Measurements from ENCODE around the gene STH.

GRCh38 chr17:45993962-45994627, 5.0 kb upstream of the STH start:
- TF ChIP-seq, protein P1, sequence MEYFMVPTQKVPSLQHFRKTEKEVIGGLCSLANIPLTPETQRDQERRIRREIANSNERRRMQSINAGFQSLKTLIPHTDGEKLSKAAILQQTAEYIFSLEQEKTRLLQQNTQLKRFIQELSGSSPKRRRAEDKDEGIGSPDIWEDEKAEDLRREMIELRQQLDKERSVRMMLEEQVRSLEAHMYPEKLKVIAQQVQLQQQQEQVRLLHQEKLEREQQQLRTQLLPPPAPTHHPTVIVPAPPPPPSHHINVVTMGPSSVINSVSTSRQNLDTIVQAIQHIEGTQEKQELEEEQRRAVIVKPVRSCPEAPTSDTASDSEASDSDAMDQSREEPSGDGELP (CRISPR knock-in tag; IDR thresholded peaks at IDR 0.05; ENCODE audit: borderline replicate concordance): no peak
- TF ChIP-seq SETDB1 (IDR thresholded peaks at IDR 0.05; ENCODE audit: low read length) (no peak), POLR2AphosphoS2 (IDR thresholded peaks at IDR 0.05; ENCODE audit: low read length) (no peak), NRF1 (conservative IDR thresholded peaks at IDR 0.05 in 1 of 2, IDR thresholded peaks at IDR 0.05 in 1 of 2) (no peak), KAT8 (IDR thresholded peaks at IDR 0.05; ENCODE audit: low read depth) (no peak), ZNF24 (IDR thresholded peaks at IDR 0.05) (no peak), CTCF (IDR thresholded peaks at IDR 0.05 in 2 of 3, conservative IDR thresholded peaks at IDR 0.05 in 1 of 3; ENCODE audit: insufficient read depth in 2 of 3, low read depth in 1 of 3, low read length in 3 of 3) (no peak), FOXP1 (CRISPR knock-in tag; IDR thresholded peaks at IDR 0.05) (no peak), JUND (IDR thresholded peaks at IDR 0.05; ENCODE audit: borderline replicate concordance, low read depth, low read length) (no peak), JUND (tag; IDR thresholded peaks at IDR 0.05; ENCODE audit: borderline replicate concordance, low read depth, low read length) (no peak)
- TF ChIP-seq, protein P2, sequence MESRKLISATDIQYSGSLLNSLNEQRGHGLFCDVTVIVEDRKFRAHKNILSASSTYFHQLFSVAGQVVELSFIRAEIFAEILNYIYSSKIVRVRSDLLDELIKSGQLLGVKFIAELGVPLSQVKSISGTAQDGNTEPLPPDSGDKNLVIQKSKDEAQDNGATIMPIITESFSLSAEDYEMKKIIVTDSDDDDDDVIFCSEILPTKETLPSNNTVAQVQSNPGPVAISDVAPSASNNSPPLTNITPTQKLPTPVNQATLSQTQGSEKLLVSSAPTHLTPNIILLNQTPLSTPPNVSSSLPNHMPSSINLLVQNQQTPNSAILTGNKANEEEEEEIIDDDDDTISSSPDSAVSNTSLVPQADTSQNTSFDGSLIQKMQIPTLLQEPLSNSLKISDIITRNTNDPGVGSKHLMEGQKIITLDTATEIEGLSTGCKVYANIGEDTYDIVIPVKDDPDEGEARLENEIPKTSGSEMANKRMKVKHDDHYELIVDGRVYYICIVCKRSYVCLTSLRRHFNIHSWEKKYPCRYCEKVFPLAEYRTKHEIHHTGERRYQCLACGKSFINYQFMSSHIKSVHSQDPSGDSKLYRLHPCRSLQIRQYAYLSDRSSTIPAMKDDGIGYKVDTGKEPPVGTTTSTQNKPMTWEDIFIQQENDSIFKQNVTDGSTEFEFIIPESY (CRISPR knock-in tag; IDR thresholded peaks at IDR 0.05): no peak
- TF ChIP-seq, protein P3, sequence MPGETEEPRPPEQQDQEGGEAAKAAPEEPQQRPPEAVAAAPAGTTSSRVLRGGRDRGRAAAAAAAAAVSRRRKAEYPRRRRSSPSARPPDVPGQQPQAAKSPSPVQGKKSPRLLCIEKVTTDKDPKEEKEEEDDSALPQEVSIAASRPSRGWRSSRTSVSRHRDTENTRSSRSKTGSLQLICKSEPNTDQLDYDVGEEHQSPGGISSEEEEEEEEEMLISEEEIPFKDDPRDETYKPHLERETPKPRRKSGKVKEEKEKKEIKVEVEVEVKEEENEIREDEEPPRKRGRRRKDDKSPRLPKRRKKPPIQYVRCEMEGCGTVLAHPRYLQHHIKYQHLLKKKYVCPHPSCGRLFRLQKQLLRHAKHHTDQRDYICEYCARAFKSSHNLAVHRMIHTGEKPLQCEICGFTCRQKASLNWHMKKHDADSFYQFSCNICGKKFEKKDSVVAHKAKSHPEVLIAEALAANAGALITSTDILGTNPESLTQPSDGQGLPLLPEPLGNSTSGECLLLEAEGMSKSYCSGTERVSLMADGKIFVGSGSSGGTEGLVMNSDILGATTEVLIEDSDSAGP (CRISPR knock-in tag; IDR thresholded peaks at IDR 0.05): no peak
- TF ChIP-seq, protein P4, sequence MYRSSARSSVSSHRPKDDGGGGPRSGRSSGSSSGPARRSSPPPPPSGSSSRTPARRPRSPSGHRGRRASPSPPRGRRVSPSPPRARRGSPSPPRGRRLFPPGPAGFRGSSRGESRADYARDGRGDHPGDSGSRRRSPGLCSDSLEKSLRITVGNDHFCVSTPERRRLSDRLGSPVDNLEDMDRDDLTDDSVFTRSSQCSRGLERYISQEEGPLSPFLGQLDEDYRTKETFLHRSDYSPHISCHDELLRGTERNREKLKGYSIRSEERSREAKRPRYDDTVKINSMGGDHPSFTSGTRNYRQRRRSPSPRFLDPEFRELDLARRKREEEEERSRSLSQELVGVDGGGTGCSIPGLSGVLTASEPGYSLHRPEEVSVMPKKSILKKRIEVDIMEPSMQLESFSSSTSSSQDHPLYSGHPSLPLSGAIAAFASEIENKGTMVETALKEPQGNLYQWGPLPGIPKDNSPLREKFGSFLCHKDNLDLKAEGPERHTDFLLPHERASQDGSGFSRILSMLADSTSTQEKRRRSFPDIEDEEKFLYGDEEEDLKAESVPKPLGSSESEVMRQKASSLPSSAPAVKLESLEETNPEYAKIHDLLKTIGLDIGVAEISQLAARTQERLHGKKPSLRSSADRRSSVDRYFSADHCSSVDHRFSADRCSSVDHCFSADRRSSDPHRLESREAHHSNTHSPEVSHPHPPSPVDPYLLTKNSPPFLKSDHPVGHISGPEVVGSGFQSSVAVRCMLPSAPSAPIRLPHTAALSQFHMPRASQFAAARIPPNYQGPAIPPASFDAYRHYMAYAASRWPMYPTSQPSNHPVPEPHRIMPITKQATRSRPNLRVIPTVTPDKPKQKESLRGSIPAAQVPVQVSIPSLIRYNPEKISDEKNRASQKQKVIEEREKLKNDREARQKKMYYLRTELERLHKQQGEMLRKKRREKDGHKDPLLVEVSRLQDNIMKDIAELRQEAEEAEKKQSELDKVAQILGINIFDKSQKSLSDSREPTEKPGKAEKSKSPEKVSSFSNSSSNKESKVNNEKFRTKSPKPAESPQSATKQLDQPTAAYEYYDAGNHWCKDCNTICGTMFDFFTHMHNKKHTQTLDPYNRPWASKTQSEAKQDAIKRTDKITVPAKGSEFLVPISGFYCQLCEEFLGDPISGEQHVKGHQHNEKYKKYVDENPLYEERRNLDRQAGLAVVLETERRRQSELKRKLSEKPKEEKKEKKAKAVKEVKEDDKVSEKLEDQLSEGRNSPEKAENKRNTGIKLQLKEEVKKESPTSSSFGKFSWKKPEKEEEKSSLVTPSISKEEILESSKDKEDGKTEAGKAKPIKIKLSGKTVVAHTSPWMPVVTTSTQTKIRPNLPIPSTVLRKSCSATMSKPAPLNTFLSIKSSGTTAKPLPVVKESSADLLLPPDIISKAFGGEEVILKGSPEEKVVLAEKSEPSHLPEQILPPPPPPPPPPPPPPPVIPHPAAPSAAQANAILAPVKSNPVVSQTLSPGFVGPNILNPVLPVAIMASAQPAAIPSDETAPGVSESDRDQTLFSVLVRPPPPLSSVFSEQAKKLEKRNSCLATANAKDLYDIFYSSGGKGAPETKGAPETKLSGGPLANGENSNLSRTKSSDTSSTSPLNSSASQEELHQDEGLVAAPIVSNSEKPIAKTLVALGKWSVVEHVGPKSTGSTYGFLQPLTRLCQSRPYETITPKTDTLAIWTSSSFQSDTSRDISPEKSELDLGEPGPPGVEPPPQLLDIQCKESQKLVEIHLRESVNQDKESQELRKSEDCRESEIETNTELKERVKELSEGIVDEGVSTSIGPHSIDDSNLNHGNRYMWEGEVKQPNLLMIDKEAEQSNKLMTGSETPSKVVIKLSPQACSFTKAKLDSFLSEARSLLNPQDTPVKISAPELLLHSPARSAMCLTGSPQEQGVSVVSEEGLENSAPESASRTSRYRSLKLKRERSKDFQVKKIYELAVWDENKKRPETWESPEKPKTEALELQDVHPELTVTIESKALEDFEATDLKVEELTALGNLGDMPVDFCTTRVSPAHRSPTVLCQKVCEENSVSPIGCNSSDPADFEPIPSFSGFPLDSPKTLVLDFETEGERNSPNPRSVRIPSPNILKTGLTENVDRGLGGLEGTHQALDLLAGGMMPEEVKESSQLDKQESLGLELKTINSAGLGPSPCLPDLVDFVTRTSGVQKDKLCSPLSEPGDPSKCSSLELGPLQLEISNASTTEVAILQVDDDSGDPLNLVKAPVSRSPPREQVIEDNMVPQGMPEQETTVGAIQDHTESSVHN (IDR thresholded peaks at IDR 0.05; ENCODE audit: borderline replicate concordance in 1 of 2, low read depth in 1 of 2): no peak

All from K562 (cell line).